Activated CD4-positive, alpha-beta T cell treated with anti-CD3 and anti-CD28 coated beads for 36 hours (primary cell): ENCODE data around the gene TCTN1. TPM values are rescaled to one million over a fixed set of nuclear protein-coding genes. Genes with fewer than 3 reads are reported as not detected.
"Not testable (repeated sequence)": the region's sequence is repeated elsewhere in the genome, so short reads cannot be mapped to it uniquely, and the experiment has no call there.

ENCODE experiments used
- ATAC-seq: fragments of 200-7000 bp; cut with Tn5 transposase; one replicate; pipeline ENCODE4 v1.10.0; 2021; ENCODE audit warnings: mild to moderate bottlenecking, moderate library complexity
- CTCF ChIA-PET: fragments of 350-600 bp; sonication (Branson Sonifier 250); formaldehyde crosslinking; loops from one replicate; lab custom pipeline; 2021; ENCODE audit warnings: antibody characterized with exemption; lab: Charles Lee
- POLR2A ChIA-PET: fragments of 350-600 bp; sonication (Branson Sonifier 250); formaldehyde crosslinking; loops from one replicate; lab custom pipeline; 2021; ENCODE audit warnings: antibody characterized with exemption, inconsistent platforms; lab: Charles Lee
- DNase-seq: peaks from one replicate; pipeline ENCODE4 v3.0.0-alpha.2; 2020
- H3K27ac Mint-ChIP-seq: one replicate; pipeline ENCODE4 v1.8.0; 2021; ENCODE audit warnings: mixed read lengths
- H3K27me3 Mint-ChIP-seq: one replicate; pipeline ENCODE4 v1.8.0; 2021; ENCODE audit warnings: mixed read lengths
- H3K36me3 Mint-ChIP-seq: one replicate; pipeline ENCODE4 v1.8.0; 2021; ENCODE audit warnings: low read depth, mixed read lengths
- H3K4me1 Mint-ChIP-seq: one replicate; pipeline ENCODE4 v1.8.0; 2021; ENCODE audit warnings: mixed read lengths
- H3K4me3 Mint-ChIP-seq: one replicate; pipeline ENCODE4 v1.8.0; 2021; ENCODE audit warnings: mild to moderate bottlenecking, moderate library complexity, mixed read lengths
- H3K9me3 Mint-ChIP-seq: one replicate; pipeline ENCODE4 v1.8.0; 2021; ENCODE audit warnings: low read depth, mixed read lengths
- intact Hi-C, 2 experiments: fragments of 100-400 bp; cut with DNase I in 1 of 2; cut with micrococcal nuclease in 1 of 2; formaldehyde crosslinking; loops; one replicate each; pipeline versions ENCODE4 v1.14.2 to v1.15.1; 2022 to 2024; cut with DNase I, micrococcal nuclease
- total RNA-seq, 2 experiments: library from RNA; stranded (reverse); gene quantifications; one replicate each; pipeline ENCODE4 v1.2.3, GENCODE V29; 2021

Gene TCTN1
- total RNA-seq, 2 experiments from 2014 or later = 7.2 to 7.3 TPM

DNA sequence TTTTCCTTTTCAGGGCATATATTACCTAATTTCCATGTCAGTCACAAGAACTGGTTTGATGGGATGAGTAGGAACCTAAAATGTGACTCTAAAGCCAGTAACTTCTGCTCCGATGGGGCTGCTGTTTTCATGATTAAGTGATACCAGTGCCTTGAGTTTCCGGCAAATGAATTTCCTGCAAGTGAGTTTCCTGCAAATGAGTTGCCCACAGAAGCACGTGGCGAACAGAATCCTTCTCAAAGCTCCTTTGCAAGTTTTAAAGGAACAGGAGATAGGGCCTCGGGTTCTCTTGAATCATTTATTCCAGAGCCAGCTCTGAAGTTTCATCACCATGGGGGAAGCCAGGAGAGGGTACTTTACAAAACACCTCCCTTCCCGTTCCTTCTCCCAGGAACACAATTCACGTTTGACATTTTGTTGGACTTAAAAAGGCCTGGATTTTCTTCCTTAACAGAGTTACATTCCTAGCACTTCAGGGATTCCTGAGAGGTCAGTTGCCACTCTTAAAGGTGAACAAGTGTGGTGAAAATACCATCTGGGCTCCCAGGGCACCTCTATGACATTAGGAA lies 28.6 kb upstream of the TCTN1 start:
- H3K27me3 Mint-ChIP-seq = no peaks in the 10 kb centered on the region
- H3K9me3 Mint-ChIP-seq = no peaks in the 10 kb centered on the region
- DNase-seq = peak; percentile 67
- peak overlapping the region; percentile 78 for H3K4me3 Mint-ChIP-seq
- peaks cover 46% of the 10 kb centered on the region for H3K4me1 Mint-ChIP-seq
- H3K36me3 Mint-ChIP-seq = peaks cover 16% of the 10 kb centered on the region
- intact Hi-C loops = no loop called here
- ATAC-seq = peak; percentile 7
- POLR2A ChIA-PET = interaction anchor here (0.6 to 1.3 kb wide), 4 partner anchors 22 to 117 kb away, joined by 3 to 4 read pairs (median 4); partner anchors contain the start of gene FAM216A
- H3K27ac Mint-ChIP-seq = peak overlapping the region; percentile 99
- CTCF ChIA-PET = interaction anchor here (0.7 to 3.8 kb wide), 9 partner anchors 9 to 137 kb away, joined by 3 to 33 read pairs (median 7); partner anchors contain the start of gene ARPC3

- H3K4me1 Mint-ChIP-seq = peaks cover 50% of the 10 kb centered on the region
- POLR2A ChIA-PET, ATAC-seq, H3K36me3 Mint-ChIP-seq, H3K9me3 Mint-ChIP-seq, H3K4me3 Mint-ChIP-seq, intact Hi-C loops, DNase-seq, H3K27me3 Mint-ChIP-seq, H3K27ac Mint-ChIP-seq: not testable (repeated sequence)
- CTCF ChIA-PET = interaction anchor here (3.8 to 7.1 kb wide), 2 partner anchors 12 to 14 kb away, joined by 12 to 41 read pairs; no protein-coding TSS in a partner anchor
These were observed 26.8 kb upstream of the TCTN1 start for GRCh38 chr12:110587102-110587501.

- ChIA-PET POLR2A (interaction anchor here (0.9 to 1.7 kb wide), 4 partner anchors 11 to 122 kb away, joined by 3 to 7 read pairs (median 4); partner anchors contain the start of gene GPN3), CTCF (interaction anchor here (0.8 to 7.1 kb wide), 7 partner anchors 9 to 122 kb away, joined by 3 to 41 read pairs (median 5); partner anchors contain the start of genes FAM216A and GPN3)
- ATAC-seq (no peak), DNase-seq (no peak)
- Mint-ChIP-seq H3K4me1 (peaks cover 32% of the 10 kb centered on the region), H3K27ac (peak overlapping the region; percentile 86), H3K27me3 (no peaks in the 10 kb centered on the region), H3K9me3 (no peaks in the 10 kb centered on the region), H3K4me3 (no peak overlapping the region), H3K36me3 (no peaks in the 10 kb centered on the region)
- intact Hi-C loops = loop anchor here in 1 of 2 experiments (2.0 kb wide), 1 partner anchor 27 kb away; no protein-coding TSS in a partner anchor
These were observed 23.9 kb upstream of the TCTN1 start for GRCh38 chr12:110590059-110590458.

DNA sequence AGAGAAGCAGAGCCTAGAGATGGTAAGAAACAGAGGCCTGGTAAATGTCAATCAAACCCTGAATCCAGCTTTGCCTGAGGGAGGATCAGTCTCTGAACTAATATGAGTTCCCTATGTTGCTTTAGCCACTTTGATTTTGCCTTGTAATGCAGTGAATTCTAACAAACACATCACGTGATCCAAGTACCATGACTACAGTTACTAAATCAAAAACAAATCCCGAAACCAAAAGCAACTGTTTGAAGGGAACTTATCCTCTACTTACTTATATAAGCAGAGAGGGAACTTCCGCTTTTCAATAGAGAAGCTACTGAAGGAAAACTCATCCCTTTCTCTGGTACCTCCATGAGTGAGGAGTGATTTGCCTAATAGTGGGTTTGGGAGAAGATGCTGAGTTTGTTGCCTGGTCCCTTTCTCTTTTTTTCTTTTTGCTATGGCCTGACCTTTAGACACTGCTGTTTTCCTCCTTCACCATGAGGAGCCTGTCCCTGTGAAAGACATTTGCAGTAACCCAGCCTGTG lies 23.1 kb upstream of the TCTN1 start:
- intact Hi-C loops = loop anchor here in 1 of 2 experiments (2.0 kb wide), 1 partner anchor 28 kb away; no protein-coding TSS in a partner anchor
- ATAC-seq (peak; percentile 88), DNase-seq (no peak)
- Mint-ChIP-seq H3K27ac (peak overlapping the region; percentile 86), H3K4me3 (peak overlapping the region; percentile 21), H3K9me3 (no peaks in the 10 kb centered on the region), H3K27me3 (no peaks in the 10 kb centered on the region), H3K4me1 (peaks cover 24% of the 10 kb centered on the region), H3K36me3 (no peaks in the 10 kb centered on the region)
- ChIA-PET POLR2A (interaction anchor here (0.6 to 1.7 kb wide), 4 partner anchors 12 to 169 kb away, joined by 3 to 7 read pairs (median 4); partner anchors contain the start of gene GPN3), CTCF (interaction anchor here (0.6 to 7.1 kb wide), 9 partner anchors 9 to 123 kb away, joined by 3 to 41 read pairs (median 4); partner anchors contain the start of genes FAM216A and GPN3)

DNA sequence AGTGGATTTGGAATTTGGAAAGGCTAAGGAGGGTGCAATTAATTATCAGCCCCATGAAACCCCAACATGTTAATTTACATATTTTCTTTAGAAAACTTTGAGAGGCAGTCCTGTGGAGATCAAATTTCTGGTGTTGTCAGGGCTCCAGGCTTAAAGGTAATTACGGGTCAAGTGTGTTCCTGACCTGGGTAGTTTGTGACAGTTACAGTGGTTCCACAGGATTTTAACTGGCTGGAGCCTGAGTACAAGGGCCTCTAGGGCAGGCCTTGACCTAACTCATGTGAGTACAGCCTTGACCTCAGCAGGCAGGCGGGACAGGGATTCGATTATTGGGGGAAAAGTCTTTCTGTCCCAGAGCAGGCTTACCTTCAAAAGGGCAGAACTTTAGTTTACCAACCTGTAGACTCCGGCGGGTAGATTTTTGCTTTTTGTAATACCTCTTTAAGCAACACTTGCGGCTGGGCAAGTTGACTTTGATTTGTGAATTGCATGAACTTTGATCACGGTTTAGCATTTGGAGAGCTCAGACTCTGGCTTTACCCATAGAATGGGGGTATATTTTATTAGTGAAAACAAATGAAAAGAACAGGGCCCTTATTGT lies 22.4 kb upstream of the TCTN1 start:
- no peak overlapping the region for H3K4me3 Mint-ChIP-seq
- H3K9me3 Mint-ChIP-seq = no peaks in the 10 kb centered on the region
- H3K27ac Mint-ChIP-seq = peak overlapping the region; percentile 86
- intact Hi-C loops = loop anchor here in 1 of 2 experiments (2.0 kb wide), 1 partner anchor 29 kb away; no protein-coding TSS in a partner anchor
- POLR2A ChIA-PET = interaction anchor here (0.6 to 1.7 kb wide), 5 partner anchors 13 to 454 kb away, joined by 3 to 7 read pairs (median 4); partner anchors contain the start of gene GPN3
- no peaks in the 10 kb centered on the region for H3K27me3 Mint-ChIP-seq
- H3K36me3 Mint-ChIP-seq = no peaks in the 10 kb centered on the region
- ATAC-seq (no peak), DNase-seq (no peak)
- peaks cover 22% of the 10 kb centered on the region for H3K4me1 Mint-ChIP-seq
- CTCF ChIA-PET = interaction anchor here (0.6 to 7.1 kb wide), 8 partner anchors 10 to 181 kb away, joined by 3 to 41 read pairs (median 4); no protein-coding TSS in a partner anchor

- no peak for DNase-seq
- Mint-ChIP-seq H3K27me3 (no peaks in the 10 kb centered on the region), H3K36me3 (no peaks in the 10 kb centered on the region), H3K4me1 (peaks cover 22% of the 10 kb centered on the region), H3K9me3 (no peaks in the 10 kb centered on the region), H3K27ac (peak overlapping the region; percentile 86), H3K4me3 (no peak overlapping the region)
- intact Hi-C loops = no loop called here
- CTCF ChIA-PET = interaction anchor here (0.6 to 7.1 kb wide), 3 partner anchors 9 to 181 kb away, joined by 3 to 41 read pairs (median 4); no protein-coding TSS in a partner anchor
- no peak for ATAC-seq
- POLR2A ChIA-PET = interaction anchor here (0.6 kb wide), 1 partner anchor 454 kb away, joined by 3 read pairs; no protein-coding TSS in a partner anchor
These were observed 21.9 kb upstream of the TCTN1 start for GRCh38 chr12:110592078-110592477.

DNA sequence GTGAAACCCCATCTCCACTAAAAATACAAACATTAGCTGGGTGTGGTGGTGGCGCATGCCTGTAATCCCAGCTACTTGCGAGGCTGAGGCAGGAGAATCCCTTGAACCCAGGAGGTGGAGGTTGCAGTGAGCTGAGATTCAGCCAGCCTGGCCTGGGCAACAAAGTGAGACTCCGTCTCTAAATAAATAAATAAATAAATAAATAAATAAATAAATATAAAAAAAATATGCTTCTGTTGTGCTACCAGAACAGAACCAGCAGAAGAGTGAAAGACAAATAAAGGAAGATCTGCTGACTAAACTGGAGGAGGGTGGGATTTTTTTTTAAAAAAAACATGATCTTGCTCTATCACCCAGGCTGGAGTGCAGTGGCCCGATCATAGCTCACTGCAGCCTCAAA lies 21.0 kb upstream of the TCTN1 start:
- CTCF ChIA-PET = interaction anchor here (0.8 to 7.1 kb wide), 4 partner anchors 8 to 61 kb away, joined by 4 to 41 read pairs (median 8); no protein-coding TSS in a partner anchor
- H3K27me3 Mint-ChIP-seq = not testable (repeated sequence)

GRCh38 chr12:110597885-110598284 lies 16.0 kb upstream of the TCTN1 start:
- DNase-seq = no peak
- no peak overlapping the region for H3K27ac Mint-ChIP-seq
- intact Hi-C loops = no loop called here
- CTCF ChIA-PET = interaction anchor here (6.3 to 15.3 kb wide), 3 partner anchors 37 to 90 kb away, joined by 57 to 240 read pairs (median 202); partner anchors contain the start of genes RAD9B and VPS29
- POLR2A ChIA-PET = no interaction called here
- H3K27me3 Mint-ChIP-seq = no peaks in the 10 kb centered on the region
- H3K9me3 Mint-ChIP-seq = no peaks in the 10 kb centered on the region
- H3K36me3 Mint-ChIP-seq = no peaks in the 10 kb centered on the region
- H3K4me3 Mint-ChIP-seq = no peak overlapping the region
- H3K4me1 Mint-ChIP-seq = peaks cover 9% of the 10 kb centered on the region
- no peak for ATAC-seq

More for the DNA sequence above, 21.0 kb upstream of the TCTN1 start:
- POLR2A ChIA-PET, H3K36me3 Mint-ChIP-seq, ATAC-seq, H3K27ac Mint-ChIP-seq, H3K9me3 Mint-ChIP-seq, DNase-seq, intact Hi-C loops, H3K4me3 Mint-ChIP-seq: not testable (repeated sequence)
- peaks cover 22% of the 10 kb centered on the region for H3K4me1 Mint-ChIP-seq

GRCh38 chr12:110599334-110599733 lies 14.6 kb upstream of the TCTN1 start:
- Mint-ChIP-seq H3K36me3 (no peaks in the 10 kb centered on the region), H3K4me3 (no peak overlapping the region), H3K9me3 (no peaks in the 10 kb centered on the region), H3K4me1 (peaks cover 9% of the 10 kb centered on the region), H3K27ac (peak overlapping the region; percentile 26), H3K27me3 (no peaks in the 10 kb centered on the region)
- intact Hi-C loops = no loop called here
- CTCF ChIA-PET = interaction anchor here (0.6 to 15.3 kb wide), 13 partner anchors 9 to 214 kb away, joined by 3 to 240 read pairs (median 37); partner anchors contain the start of genes ARPC3, FAM216A, GPN3 and RAD9B
- DNase-seq (no peak), ATAC-seq (no peak)
- POLR2A ChIA-PET = no interaction called here

GRCh38 chr12:110600254-110600653 lies 13.7 kb upstream of the TCTN1 start:
- Mint-ChIP-seq H3K36me3 (no peaks in the 10 kb centered on the region), H3K4me1 (peaks cover 9% of the 10 kb centered on the region), H3K27ac (peak overlapping the region; percentile 13), H3K9me3 (no peaks in the 10 kb centered on the region), H3K27me3 (no peaks in the 10 kb centered on the region), H3K4me3 (no peak overlapping the region)
- DNase-seq (no peak), ATAC-seq (peak; percentile 35)
- CTCF ChIA-PET = interaction anchor here (0.5 to 15.3 kb wide), 28 partner anchors 10 to 227 kb away, joined by 3 to 240 read pairs (median 13); partner anchors contain the start of genes ARPC3, FAM216A, GPN3 and RAD9B
- intact Hi-C loops = loop anchor here (1.0 to 5.0 kb wide), 3 partner anchors 48 to 198 kb away; partner anchors contain the start of gene ANAPC7 (in 1 of the 2)
- POLR2A ChIA-PET = interaction anchor here (0.5 to 1.1 kb wide), 4 partner anchors 32 to 227 kb away, joined by 3 to 9 read pairs (median 6); partner anchors contain the start of genes ARPC3, FAM216A and GPN3
